HEK293 (cell line): ENCODE data around the gene TXNL1.

Experiments
- CTCF ChIA-PET: fragments of 350-600 bp; formaldehyde crosslinking; extraction: SDS; loops from one replicate; lab custom pipeline; 2021; ENCODE audit warnings: antibody characterized with exemption; lab: Yijun Ruan, JAX
- POLR2A ChIA-PET: fragments of 300-600 bp; formaldehyde crosslinking; extraction: SDS; loops from one replicate; lab custom pipeline; 2020; ENCODE audit warnings: antibody characterized with exemption, inconsistent platforms; lab: Yijun Ruan, JAX
- H3K27ac ChIP-seq: fragments of 200-500 bp; sonication (Bioruptor generic); 2 replicates; pipeline ENCODE4 v1.5.1; 2014; ENCODE audit warnings: low read depth, low read length, control low read depth, inconsistent platforms; ENCODE audit errors: extremely low read depth
- H3K36me3 ChIP-seq, 2 experiments: fragments of 200-500 bp in 1 of 2; sonication (Bioruptor generic) in 1 of 2; 1 replicate in 1 of 2; 2 replicates in 1 of 2; pipeline ENCODE4 v1.5.1; 2014 to 2017; ENCODE audit warnings: inconsistent platforms in 2 of 2, low read length in 2 of 2; ENCODE audit not compliant: control insufficient read depth in 2 of 2, insufficient read depth in 1 of 2
- H3K4me1 ChIP-seq: fragments of 200-500 bp; sonication (Bioruptor generic); 2 replicates; pipeline ENCODE4 v1.5.1; 2014; ENCODE audit warnings: mild to moderate bottlenecking, low read length, inconsistent platforms; ENCODE audit not compliant: control insufficient read depth, insufficient read depth
- H3K4me3 ChIP-seq: 2 replicates; pipeline ENCODE4 v1.5.1; 2011; ENCODE audit warnings: low read depth, mild to moderate bottlenecking, control low read depth, low read length, moderate library complexity
- H3K9me3 ChIP-seq: fragments of 200-500 bp; sonication (Bioruptor generic); 2 replicates; pipeline ENCODE4 v1.5.1; 2014; ENCODE audit warnings: low read depth, low read length, inconsistent platforms; ENCODE audit not compliant: control insufficient read depth, insufficient read depth
- MEIS1 ChIP-seq: sonication (generic); formaldehyde crosslinking; IDR thresholded peaks from 2 replicates; pipeline ENCODE4 v1.8.1; 2022; ENCODE audit warnings: missing genetic modification reagents, mild to moderate bottlenecking, borderline replicate concordance
- MYNN ChIP-seq: fragments of 450-650 bp; formaldehyde crosslinking; IDR thresholded peaks from 2 replicates; pipeline ENCODE4 v1.5.1; 2016; ENCODE audit warnings: missing biosample characterization, missing genetic modification characterization, borderline replicate concordance
- OVOL3 ChIP-seq: fragments of 450-650 bp; formaldehyde crosslinking; IDR thresholded peaks from 2 replicates; pipeline ENCODE4 v1.5.1; 2016; ENCODE audit warnings: missing biosample characterization, missing genetic modification characterization
- SCRT2 ChIP-seq: fragments of 450-650 bp; formaldehyde crosslinking; IDR thresholded peaks from 2 replicates; pipeline ENCODE4 v1.5.1; 2016; ENCODE audit warnings: missing biosample characterization, missing genetic modification characterization
- SP7 ChIP-seq: fragments of 450-650 bp; formaldehyde crosslinking; IDR thresholded peaks from 2 replicates; pipeline ENCODE4 v1.5.1; 2016; ENCODE audit warnings: missing biosample characterization, missing genetic modification characterization
- ZFP37 ChIP-seq: fragments of 450-650 bp; formaldehyde crosslinking; IDR thresholded peaks from 2 replicates; pipeline ENCODE4 v1.5.1; 2016; ENCODE audit warnings: missing biosample characterization, missing genetic modification characterization
- ZNF148 ChIP-seq: fragments of 450-650 bp; formaldehyde crosslinking; IDR thresholded peaks from 2 replicates; pipeline ENCODE4 v1.5.0; 2017; ENCODE audit warnings: missing biosample characterization, missing genetic modification characterization, borderline replicate concordance
- ZNF174 ChIP-seq: fragments of 450-650 bp; formaldehyde crosslinking; IDR thresholded peaks from 2 replicates; pipeline ENCODE4 v1.5.0; 2017; ENCODE audit warnings: missing biosample characterization, mild to moderate bottlenecking, missing genetic modification characterization
- ZNF2 ChIP-seq: fragments of 450-650 bp; formaldehyde crosslinking; IDR thresholded peaks from 2 replicates; pipeline ENCODE4 v1.5.1; 2016; ENCODE audit warnings: missing biosample characterization, missing genetic modification characterization
- ZNF335 ChIP-seq: fragments of 450-650 bp; formaldehyde crosslinking; conservative IDR thresholded peaks from 2 replicates; pipeline ENCODE4 v1.5.1; 2016; ENCODE audit warnings: missing biosample characterization, missing genetic modification characterization
- ZNF48 ChIP-seq: fragments of 450-650 bp; formaldehyde crosslinking; IDR thresholded peaks from 2 replicates; pipeline ENCODE4 v1.5.1; 2016; ENCODE audit warnings: missing biosample characterization, missing genetic modification characterization
- ZNF571 ChIP-seq: fragments of 450-650 bp; formaldehyde crosslinking; IDR thresholded peaks from 2 replicates; pipeline ENCODE4 v1.5.0; 2017; ENCODE audit warnings: missing biosample characterization, missing genetic modification characterization
- ZNF629 ChIP-seq: fragments of 450-650 bp; formaldehyde crosslinking; IDR thresholded peaks from 2 replicates; pipeline ENCODE4 v1.5.1; 2017; ENCODE audit warnings: missing biosample characterization, missing genetic modification characterization
- ZNF692 ChIP-seq: fragments of 450-650 bp; formaldehyde crosslinking; IDR thresholded peaks from 2 replicates; pipeline ENCODE4 v1.5.1; 2016; ENCODE audit warnings: missing biosample characterization, missing genetic modification characterization
- ZNF785 ChIP-seq: fragments of 450-650 bp; formaldehyde crosslinking; IDR thresholded peaks from 2 replicates; pipeline ENCODE4 v1.5.1; 2016; ENCODE audit warnings: missing biosample characterization, missing genetic modification characterization

TXNL1 gene

GRCh38 chr18:56639104-56639381 is 651 bp upstream of the TXNL1 start:
- CTCF ChIA-PET = interaction anchor here (1.8 kb wide), 1 partner anchor 32 kb away, joined by 6 read pairs; no protein-coding TSS in a partner anchor

GRCh38 chr18:56637711-56638231 is 621 bp downstream of the TXNL1 start:
- ChIA-PET CTCF (interaction anchor here (1.0 to 1.8 kb wide), 4 partner anchors 15 to 113 kb away, joined by 3 to 6 read pairs (median 3); no protein-coding TSS in a partner anchor), POLR2A (interaction anchor here (0.6 to 5.3 kb wide), 6 partner anchors 13 to 1386 kb away, joined by 3 to 40 read pairs (median 8); partner anchors contain the start of gene WDR7)
- H3K27ac ChIP-seq = peak overlapping the region; percentile 98
- no peak for TF ChIP-seq ZNF48 (tag by site-specific recombination)
- TF ChIP-seq ZNF335 (tag by site-specific recombination) = peak; percentile 66; the same call in 1 of the 2 replicates
- TF ChIP-seq ZNF174 (tag by site-specific recombination) = no peak
- TF ChIP-seq ZNF629 (tag by site-specific recombination) = no peak
- H3K4me3 ChIP-seq = peak overlapping the region; percentile 59
- H3K9me3 ChIP-seq = no peaks in the 10 kb centered on the region
- peaks cover 8% of the 10 kb centered on the region; the same call in 1 of the 2 replicates for H3K4me1 ChIP-seq
- H3K36me3 ChIP-seq = peaks cover 11 to 22% of the 10 kb centered on the region in 2 experiments; a peak in 2 of 3 replicates

More at GRCh38 chr18:56639104-56639381, 651 bp upstream of the TXNL1 start:
- Histone ChIP-seq H3K27ac (peak overlapping the region; percentile 98), H3K9me3 (no peaks in the 10 kb centered on the region), H3K36me3 (peaks cover 10 to 11% of the 10 kb centered on the region in 2 experiments; a peak in 2 of 3 replicates), H3K4me1 (peaks cover 8% of the 10 kb centered on the region; the same call in 1 of the 2 replicates), H3K4me3 (peak overlapping the region; percentile 50)
- POLR2A ChIA-PET = interaction anchor here (0.7 to 5.3 kb wide), 2 partner anchors 12 to 1141 kb away, joined by 5 to 40 read pairs; partner anchors contain the start of gene WDR7
- TF ChIP-seq ZNF692 (tag by site-specific recombination) (no peak), ZFP37 (tag by site-specific recombination) (0 out of 2 replicates have a peak, but pooled peaks have one; percentile 12)

GRCh38 chr18:56637176-56637575 is 1.2 kb downstream of the TXNL1 start:
- peak overlapping the region; percentile 59 for H3K4me3 ChIP-seq
- H3K36me3 ChIP-seq = peaks cover 11 to 22% of the 10 kb centered on the region in 2 experiments; a peak in 2 of 3 replicates
- TF ChIP-seq ZNF2 = no peak
- TF ChIP-seq ZNF571 = no peak
- TF ChIP-seq OVOL3 (tag by site-specific recombination) = no peak
- TF ChIP-seq MYNN (tag by site-specific recombination) = no peak
- TF ChIP-seq ZNF785 = no peak
- no peak for TF ChIP-seq SP7 (tag by site-specific recombination)
- TF ChIP-seq MEIS1 (CRISPR knock-in tag) = no peak
- no peak for TF ChIP-seq ZNF148 (tag by site-specific recombination)
- no peak for TF ChIP-seq SCRT2 (tag by site-specific recombination)
- POLR2A ChIA-PET = interaction anchor here (0.8 to 5.3 kb wide), 2 partner anchors 14 to 21 kb away, joined by 3 to 40 read pairs; partner anchors contain the start of gene WDR7
- peaks cover 10% of the 10 kb centered on the region for H3K4me1 ChIP-seq
- H3K9me3 ChIP-seq = no peaks in the 10 kb centered on the region
- H3K27ac ChIP-seq = peak overlapping the region; percentile 98
- CTCF ChIA-PET = interaction anchor here (1.0 to 1.8 kb wide), 4 partner anchors 16 to 113 kb away, joined by 3 to 6 read pairs (median 3); no protein-coding TSS in a partner anchor
